K562 (cell line): ENCODE data around the gene PATL2. TPM values are rescaled to one million over a fixed set of nuclear protein-coding genes. Genes with fewer than 3 reads are reported as not detected.

Experiments used
- ATAC-seq: fragments of 200-7000 bp; cut with Tn5 transposase; 3 replicates; pipeline ENCODE4 v1.9.1; 2020; ENCODE audit warnings: moderate library complexity
- BruUV-seq: library from RNA; stranded (reverse); fragments of 400-500 nt; replicated peaks from 2 replicates; lab custom pipeline; 2021; lab: Mats Ljungman, UMichigan
- CTCF ChIA-PET: fragments of 300-600 bp; formaldehyde crosslinking; extraction: SDS; loops from one replicate; lab custom pipeline; 2021; ENCODE audit warnings: low intra/inter-chr PET ratio; lab: Yijun Ruan, JAX
- POLR2A ChIA-PET: fragments of 300-600, 350-650 bp; sonication (Branson Sonifier 250); formaldehyde crosslinking; extraction: SDS; loops from one replicate; lab custom pipeline; 2021; ENCODE audit warnings: antibody characterized with exemption, inconsistent platforms; lab: Yijun Ruan, JAX
- DNase-seq, 4 experiments: peaks; one replicate each; pipeline versions ENCODE4 v3.0.0 to v3.0.0-alpha.2; 2011 to 2018; ENCODE audit warnings: low spot score in 3 of 4, mixed read lengths in 3 of 4; ENCODE audit errors: extremely low read depth in 1 of 4
- FAIRE-seq: peaks from 2 replicates; lab custom pipeline; 2011; peaks lifted over from hg19 to GRCh38; lab: Jason Lieb, UNC
- H2AFZ ChIP-seq: 2 replicates; pipeline ENCODE4 v1.6.0; 2011; ENCODE audit warnings: low read depth, low read length, control low read depth, inconsistent platforms
- H3K27ac ChIP-seq: fragments of 200-600 bp; 3 replicates; pipeline ENCODE4 v1.8.0; 2011; ENCODE audit warnings: low read depth, mild to moderate bottlenecking, control low read depth, inconsistent platforms, low read length, moderate library complexity, mixed read lengths; ENCODE audit errors: extremely low read depth
- H3K27me3 ChIP-seq, 2 experiments: fragments of 300-600 bp in 1 of 2; 2 replicates in 1 of 2; 3 replicates in 1 of 2; pipeline versions ENCODE4 v1.6.0 to v1.8.0; 2011; ENCODE audit warnings: inconsistent platforms in 2 of 2, low read length in 2 of 2, mild to moderate bottlenecking in 1 of 2, mixed read lengths in 1 of 2, moderate library complexity in 1 of 2; ENCODE audit not compliant: control insufficient read depth in 2 of 2, insufficient read depth in 2 of 2
- H3K36me3 ChIP-seq: fragments of 300-600 bp; 3 replicates; pipeline ENCODE4 v1.8.0; 2011; ENCODE audit warnings: mild to moderate bottlenecking, low read length, inconsistent platforms; ENCODE audit not compliant: control insufficient read depth, insufficient read depth
- H3K4me1 ChIP-seq, 2 experiments: fragments of 200-600 bp in 1 of 2; replicated peaks in 1 of 2; 2 replicates in 1 of 2; 3 replicates in 1 of 2; pipeline versions ENCODE4 v1.5.1 to v1.8.0; 2011; ENCODE audit warnings: inconsistent platforms in 2 of 2, low read length in 2 of 2, mild to moderate bottlenecking in 1 of 2, mixed read lengths in 1 of 2, moderate library complexity in 1 of 2; ENCODE audit not compliant: control insufficient read depth in 2 of 2, insufficient read depth in 2 of 2
- H3K4me2 ChIP-seq: 2 replicates; pipeline ENCODE4 v1.6.1; 2011; ENCODE audit warnings: low read length, control low read depth, inconsistent platforms, mixed read lengths; ENCODE audit not compliant: insufficient read depth
- H3K4me3 ChIP-seq: fragments of 200-600 bp; sonication (generic), shearing (Covaris generic); 2 replicates; pipeline ENCODE4 v1.5.1; 2016; ENCODE audit warnings: control low read depth, inconsistent platforms
- H3K79me2 ChIP-seq: fragments of 200-600 bp; 3 replicates; pipeline ENCODE4 v1.8.0; 2011; ENCODE audit warnings: low read length, inconsistent platforms; ENCODE audit not compliant: control insufficient read depth, insufficient read depth
- H3K9ac ChIP-seq, 2 experiments: 2 replicates each; pipeline versions ENCODE4 v1.6.0 to v1.6.1; 2011; ENCODE audit warnings: low read depth in 2 of 2, low read length in 2 of 2, control low read depth in 1 of 2, inconsistent platforms in 1 of 2, mild to moderate bottlenecking in 1 of 2, mixed read lengths in 1 of 2; ENCODE audit not compliant: insufficient read depth in 1 of 2
- H3K9me1 ChIP-seq: one replicate; pipeline ENCODE4 v1.6.0; 2011; ENCODE audit warnings: inconsistent platforms, mild to moderate bottlenecking, low read length, moderate library complexity; ENCODE audit not compliant: control insufficient read depth, insufficient read depth
- H3K9me3 ChIP-seq: replicated peaks from 2 replicates; pipeline ENCODE4 v1.5.1; 2011; ENCODE audit warnings: low read depth, low read length, inconsistent platforms; ENCODE audit not compliant: control insufficient read depth, insufficient read depth
- H4K20me1 ChIP-seq: replicated peaks from 2 replicates; pipeline ENCODE4 v1.6.1; 2011; ENCODE audit warnings: low read length, inconsistent platforms, mixed read lengths; ENCODE audit not compliant: control insufficient read depth, insufficient read depth
- ASH1L ChIP-seq: fragments of 450-650 bp; IDR thresholded peaks from 2 replicates; pipeline ENCODE4 v1.6.1; 2018; ENCODE audit warnings: borderline replicate concordance, mild to moderate bottlenecking, low read depth; ENCODE audit not compliant: partially characterized antibody
- CBX5 ChIP-seq: IDR thresholded peaks from 2 replicates; pipeline ENCODE4 v1.6.1; 2014; ENCODE audit warnings: low read depth, borderline replicate concordance
- ELF4 ChIP-seq: fragments of 450-650 bp; formaldehyde crosslinking; IDR thresholded peaks from 2 replicates; pipeline ENCODE4 v1.4.0; 2022; ENCODE audit warnings: missing genetic modification characterization
- ESRRB ChIP-seq: fragments of 250-450 bp; sonication (Bioruptor Pico); IDR thresholded peaks from 2 replicates; pipeline ENCODE4 v1.5.0; 2020; ENCODE audit warnings: mild to moderate bottlenecking, moderate library complexity, borderline replicate concordance
- MNT ChIP-seq, 2 experiments: fragments of 450-650 bp; conservative IDR thresholded peaks; 2 replicates each; pipeline ENCODE4 v1.6.1; 2017; ENCODE audit warnings: mild to moderate bottlenecking in 2 of 2, moderate library complexity in 2 of 2
- MYC ChIP-seq, 2 experiments: fragments of 250-450 bp in 1 of 2; sonication (Bioruptor Pico) in 1 of 2; IDR thresholded peaks; 2 replicates each; pipeline versions ENCODE4 v1.5.1 to v1.6.1; 2012 to 2021; ENCODE audit warnings: low read depth in 2 of 2, borderline replicate concordance in 1 of 2, improper control_type of control experiment in 1 of 2, low read length in 1 of 2, mild to moderate bottlenecking in 1 of 2, moderate library complexity in 1 of 2
- TFAP4 ChIP-seq: sonication (generic); formaldehyde crosslinking; IDR thresholded peaks from 2 replicates; pipeline ENCODE4 v1.8.0; 2022; ENCODE audit warnings: missing genetic modification reagents, mild to moderate bottlenecking, moderate library complexity, borderline replicate concordance
- XRCC3 ChIP-seq: fragments of 450-650 bp; IDR thresholded peaks from 2 replicates; pipeline ENCODE4 v1.6.1; 2017; ENCODE audit warnings: mild to moderate bottlenecking, moderate library complexity
- WGBS: fragments of 100-300 bp; shearing (Covaris generic); methylation state at CpG from one replicate; pipeline ENCODE4 v1.1.6; 2016; ENCODE audit warnings: low coverage, mixed read lengths; ENCODE audit not compliant: insufficient coverage; ENCODE audit errors: missing lambda C conversion rate; 5-methylcytosine and 5-hydroxymethylcytosine counted together
- in situ Hi-C: fragments of 300-500 bp; cut with MboI; formaldehyde crosslinking; loops from 4 replicates; pipeline ENCODE4 v1.15.0; 2018; ENCODE audit warnings: inconsistent platforms, mixed read lengths
- intact Hi-C: fragments of 100-400 bp; cut with micrococcal nuclease; formaldehyde crosslinking; loops from 2 replicates; pipeline ENCODE4 v1.14.2; 2022
- polyA plus RNA-seq, 8 experiments: library from polyadenylated mRNA; depleted of rRNA in 4 of 8; stranded (reverse) in 5 of 8; unstranded in 3 of 8; fragments of >200 nt; fragmentation: Nextera tagmentation in 2 of 8; fragmentation: Illumina TruSeq in 1 of 8; extraction: Ambion mirVana in 2 of 8; extraction: Trizol in 1 of 8; gene quantifications; 2 replicates each; pipeline versions ENCODE4 v1.2.1 to v1.2.3, GENCODE V29; 2011 to 2014; ENCODE audit warnings: inconsistent platforms in 1 of 8, missing spikeins in 1 of 8
- total RNA-seq, 7 experiments: library from RNA; depleted of rRNA in 6 of 7; stranded (reverse); fragments of >200 nt in 6 of 7; fragmentation: Illumina TruSeq in 2 of 7; extraction: Trizol in 2 of 7; gene quantifications; 2 replicates each; pipeline versions ENCODE4 v1.2.1 to v1.2.3, GENCODE V29; 2011 to 2021; ENCODE audit warnings: low replicate concordance in 1 of 7

Gene PATL2
- total and polyA plus RNA-seq, 9 of the 15 experiments (the other 6 are each of a cell fraction or from before 2014, with no cell fraction given), result 0.42 to 1.1 (median 0.86) TPM

GRCh38 chr15:44641651-44642050 lies 69.5 kb downstream of the PATL2 start:
- Histone ChIP-seq H3K9me3 (no peaks in the 10 kb centered on the region; the same call in 1 of the 2 replicates), H3K79me2 (peaks cover 42% of the 10 kb centered on the region), H2AFZ (no peak overlapping the region), H3K4me3 (no peak overlapping the region), H3K27me3 (no peaks in the 10 kb centered on the region), H4K20me1 (no peaks in the 10 kb centered on the region), H3K4me1 (no peaks in the 10 kb centered on the region; a peak in 2 of 5 replicates), H3K36me3 (peaks cover 53% of the 10 kb centered on the region), H3K4me2 (no peak overlapping the region), H3K9ac (no peak overlapping the region), H3K9me1 (no peaks in the 10 kb centered on the region), H3K27ac (no peak overlapping the region)
- FAIRE-seq, result peak; percentile 11
- in situ Hi-C loops, result no loop called here
- no TSS peak for BruUV-seq
- POLR2A ChIA-PET, result no interaction called here
- DNase-seq, result no peak
- no peak for ATAC-seq
- 71% methylated on average over 4 of the region's 4 CpGs for WGBS
- CTCF ChIA-PET, result no interaction called here
- intact Hi-C loops, result no loop called here
- TF ChIP-seq ESRRB (no peak), MNT (conservative IDR thresholded peaks at IDR 0.05) (0 out of 4 replicates have a peak, but pooled peaks of 1 of the 2 experiments have one; percentile 12), MYC (IDR thresholded peaks at IDR 0.05; ENCODE audit: low read depth, low read length) (no peak), MYC (CRISPR knock-in tag; IDR thresholded peaks at IDR 0.05; ENCODE audit: borderline replicate concordance, low read depth) (no peak), ELF4 (CRISPR knock-in tag) (no peak), XRCC3 (no peak), ASH1L (no peak), TFAP4 (no peak), CBX5 (no peak)
